Bronchial epithelial cell (primary cell): ENCODE results near the gene ZACN. TPM values are rescaled to one million over a fixed set of nuclear protein-coding genes. Genes with fewer than 3 reads are reported as not detected.

Experiments used
- DNase-seq: peaks from one replicate; pipeline ENCODE4 v3.0.0-alpha.2; 2010; ENCODE audit warnings: low read depth
- FAIRE-seq: peaks from 2 replicates; lab custom pipeline; 2011; peaks lifted over from hg19 to GRCh38; lab: Jason Lieb, UNC
- H3K27me3 ChIP-seq: 2 replicates; pipeline ENCODE4 v1.5.1; 2011; ENCODE audit warnings: low read length; ENCODE audit not compliant: control insufficient read depth, insufficient read depth
- H3K36me3 ChIP-seq: 2 replicates; pipeline ENCODE4 v1.5.1; 2011; ENCODE audit warnings: low read length; ENCODE audit not compliant: control insufficient read depth, insufficient read depth
- H3K4me3 ChIP-seq: 2 replicates; pipeline ENCODE4 v1.5.1; 2011; ENCODE audit warnings: mild to moderate bottlenecking, low read depth, low read length, control low read depth
- total RNA-seq: library from RNA; depleted of rRNA; stranded (reverse); fragments of >200 nt; gene quantifications from 2 replicates; pipeline ENCODE4 v1.2.1, GENCODE V29; 2014
- TF ChIP-seq, protein P1 (sequence below): IDR thresholded peaks from 2 replicates; pipeline ENCODE4 v1.5.1; 2011; ENCODE audit warnings: mild to moderate bottlenecking, moderate library complexity, low read length, control low read depth, inconsistent platforms; ENCODE audit not compliant: insufficient read depth, severe bottlenecking

ZACN gene
- total RNA-seq, result not detected in 2 replicates

- H3K4me3 ChIP-seq, result no peak within 1 kb of the TSS
- FAIRE-seq (no peak), DNase-seq (no peak)
- TF ChIP-seq, protein P1, sequence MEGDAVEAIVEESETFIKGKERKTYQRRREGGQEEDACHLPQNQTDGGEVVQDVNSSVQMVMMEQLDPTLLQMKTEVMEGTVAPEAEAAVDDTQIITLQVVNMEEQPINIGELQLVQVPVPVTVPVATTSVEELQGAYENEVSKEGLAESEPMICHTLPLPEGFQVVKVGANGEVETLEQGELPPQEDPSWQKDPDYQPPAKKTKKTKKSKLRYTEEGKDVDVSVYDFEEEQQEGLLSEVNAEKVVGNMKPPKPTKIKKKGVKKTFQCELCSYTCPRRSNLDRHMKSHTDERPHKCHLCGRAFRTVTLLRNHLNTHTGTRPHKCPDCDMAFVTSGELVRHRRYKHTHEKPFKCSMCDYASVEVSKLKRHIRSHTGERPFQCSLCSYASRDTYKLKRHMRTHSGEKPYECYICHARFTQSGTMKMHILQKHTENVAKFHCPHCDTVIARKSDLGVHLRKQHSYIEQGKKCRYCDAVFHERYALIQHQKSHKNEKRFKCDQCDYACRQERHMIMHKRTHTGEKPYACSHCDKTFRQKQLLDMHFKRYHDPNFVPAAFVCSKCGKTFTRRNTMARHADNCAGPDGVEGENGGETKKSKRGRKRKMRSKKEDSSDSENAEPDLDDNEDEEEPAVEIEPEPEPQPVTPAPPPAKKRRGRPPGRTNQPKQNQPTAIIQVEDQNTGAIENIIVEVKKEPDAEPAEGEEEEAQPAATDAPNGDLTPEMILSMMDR, result no peak
- peaks cover 4% of the 10 kb centered on the region for H3K36me3 ChIP-seq
- peaks cover 51% of the 10 kb centered on the region for H3K27me3 ChIP-seq
Observed at GRCh38 chr17:76078860-76079534, at the start of gene ZACN. TSS of gene ZACN (plus strand) at chr17:76079182. CDS start at chr17:76079265, 83 bp downstream.

GRCh38 chr17:76032073-76032779 is 46.8 kb upstream of the ZACN start:
- DNase-seq (no peak), FAIRE-seq (no peak)
- no peaks in the 10 kb centered on the region for H3K36me3 ChIP-seq
- no peak overlapping the region for H3K4me3 ChIP-seq
- no peaks in the 10 kb centered on the region for H3K27me3 ChIP-seq
- TF ChIP-seq, protein P1, result peak; percentile 11

GRCh38 chr17:76032780-76033108 is 46.2 kb upstream of the ZACN start:
- no peaks in the 10 kb centered on the region for H3K36me3 ChIP-seq
- no peak overlapping the region for H3K4me3 ChIP-seq
- no peak for DNase-seq
- H3K27me3 ChIP-seq, result no peaks in the 10 kb centered on the region
- TF ChIP-seq, protein P1, result no peak
- no peak for FAIRE-seq

- DNase-seq, result no peak
Observed at GRCh38 chr17:76033139-76033538, 45.8 kb upstream of the ZACN start.

DNA sequence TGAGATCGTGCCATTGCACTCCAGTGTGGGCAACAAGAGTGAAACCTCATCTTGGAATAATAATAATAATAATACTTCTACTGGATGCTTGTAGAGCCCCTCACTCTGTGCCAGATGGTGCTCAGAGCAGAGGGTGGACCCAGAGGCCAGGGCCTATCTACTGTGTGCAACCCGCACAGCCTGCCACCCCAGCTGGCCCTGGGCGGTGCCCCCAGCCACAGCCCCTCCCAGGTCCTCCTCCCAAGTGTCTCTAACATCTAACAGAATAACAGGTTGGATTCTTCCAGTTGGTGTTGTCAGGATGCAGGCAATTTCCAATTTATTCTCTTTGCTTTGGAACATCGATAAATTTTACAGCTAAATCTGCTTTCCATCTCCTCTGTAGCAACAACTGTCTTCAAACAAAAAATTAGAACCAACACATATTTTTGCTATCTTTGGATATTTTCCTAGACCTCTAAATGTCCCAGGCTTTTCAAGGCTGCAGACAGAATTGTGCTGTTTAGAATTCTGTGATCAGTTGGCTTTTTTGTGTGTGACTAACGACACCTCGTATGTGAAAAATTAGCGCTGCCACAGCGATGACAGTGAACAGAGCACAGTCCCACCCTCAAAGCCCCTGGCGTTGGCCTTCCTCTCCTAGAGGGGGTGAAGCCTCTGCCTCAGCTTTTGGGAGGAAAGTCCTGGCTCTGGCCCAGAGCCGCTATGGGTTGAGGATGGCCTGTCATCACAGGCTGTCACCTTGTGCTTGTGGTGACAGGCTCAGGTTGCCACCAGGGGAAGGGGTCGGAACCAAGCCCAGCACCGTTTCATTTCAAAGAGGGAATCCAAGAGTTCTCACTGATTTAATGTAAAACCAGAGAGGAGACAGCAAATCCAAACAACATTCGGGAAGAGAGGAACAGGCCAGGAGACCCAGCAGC is 44.3 kb upstream of the ZACN start:
- DNase-seq (no peak), FAIRE-seq (no peak)
- Histone ChIP-seq H3K36me3 (peaks cover 4% of the 10 kb centered on the region), H3K27me3 (no peaks in the 10 kb centered on the region), H3K4me3 (no peak overlapping the region)
- TF ChIP-seq, protein P1, result no peak

More at GRCh38 chr17:76033139-76033538, 45.8 kb upstream of the ZACN start:
- Histone ChIP-seq H3K4me3 (no peak overlapping the region), H3K36me3 (no peaks in the 10 kb centered on the region), H3K27me3 (no peaks in the 10 kb centered on the region)
- TF ChIP-seq, protein P1, result no peak
- no peak for FAIRE-seq
